Upper lobe of left lung (tissue), 6 donors: Measurements from ENCODE around the gene ARIH1. TPM values are rescaled to one million over a fixed set of nuclear protein-coding genes. Genes with fewer than 3 reads are reported as not detected.

Source experiments
- ATAC-seq, 2 donors: fragments of 200-7000 bp; cut with Tn5 transposase; one replicate each; pipeline ENCODE4 v1.9.1; 2022; ENCODE audit warnings: mild to moderate bottlenecking in 2 of 2, moderate library complexity in 2 of 2; ENCODE audit not compliant: low FRiP score in 2 of 2
- DNase-seq, 2 donors: peaks; one replicate each; pipeline ENCODE4 v3.0.0-alpha.2; 2019 to 2020
- H3K27ac ChIP-seq, 4 donors: fragments of 200-600 bp; sonication (generic); one replicate each; pipeline ENCODE4 v1.5.1; 2016 to 2019
- H3K27me3 ChIP-seq, 4 donors: fragments of 200-600 bp; sonication (generic); one replicate each; pipeline ENCODE4 v1.5.1; 2017 to 2019
- H3K36me3 ChIP-seq, 4 donors: fragments of 200-600 bp; sonication (generic); one replicate each; pipeline ENCODE4 v1.5.1; 2016 to 2019
- H3K4me1 ChIP-seq, 4 donors: fragments of 200-600 bp; sonication (generic); one replicate each; pipeline ENCODE4 v1.5.1; 2018 to 2019
- H3K4me3 ChIP-seq, 4 donors: fragments of 200-600 bp; sonication (generic); one replicate each; pipeline ENCODE4 v1.5.1; 2017 to 2019; ENCODE audit warnings: mild to moderate bottlenecking in 2 of 4, moderate library complexity in 1 of 4
- H3K9me3 ChIP-seq, 4 donors: fragments of 200-600 bp; sonication (generic); one replicate each; pipeline ENCODE4 v1.5.1; 2018 to 2019
- EP300 ChIP-seq, 4 donors: sonication (generic); formaldehyde crosslinking; IDR thresholded peaks; one replicate each; pipeline ENCODE4 v1.5.1; 2017; ENCODE audit warnings: antibody characterized with exemption in 4 of 4, control low read depth in 2 of 4
- POLR2A ChIP-seq, 4 donors: fragments of 450-650 bp; IDR thresholded peaks; one replicate each; pipeline ENCODE4 v1.5.1; 2016 to 2017; ENCODE audit warnings: antibody characterized with exemption in 4 of 4, mild to moderate bottlenecking in 2 of 4
- POLR2AphosphoS5 ChIP-seq, 2 donors: sonication (generic); formaldehyde crosslinking; IDR thresholded peaks; one replicate each; pipeline ENCODE4 v1.5.1; 2017; ENCODE audit warnings: antibody characterized with exemption in 2 of 2
- WGBS, 2 donors: methylation state at CpG; one replicate each; pipeline ENCODE4 v1.1.5; 2017 to 2018; 5-methylcytosine and 5-hydroxymethylcytosine counted together
- total RNA-seq, 6 donors: library from RNA; depleted of rRNA in 4 of 6; stranded (reverse); fragments of >200 nt in 4 of 6; gene quantifications; one replicate each; pipeline versions ENCODE4 v1.1.0 to v1.2.1, GENCODE V29; 2016 to 2021
- TF ChIP-seq, protein P1 (sequence below), 6 experiments: fragments of 450-650 bp in 4 of 6; fragments of 200-600 bp in 2 of 6; sonication (generic) in 2 of 6; IDR thresholded peaks; one replicate each; pipeline ENCODE4 v1.5.1; 2016 to 2019; ENCODE audit warnings: antibody characterized with exemption in 6 of 6
- donor health status: DM: no; HTN: no; CAD: no; lungs with moderate emphysema.
- donor health status: DM: no; HTN: yes; CAD: no; lungs with severe emphysema.

Gene ARIH1
- total RNA-seq, 6 donors from 2014 or later: 43.0 to 155 (median 85.4) TPM

DNA sequence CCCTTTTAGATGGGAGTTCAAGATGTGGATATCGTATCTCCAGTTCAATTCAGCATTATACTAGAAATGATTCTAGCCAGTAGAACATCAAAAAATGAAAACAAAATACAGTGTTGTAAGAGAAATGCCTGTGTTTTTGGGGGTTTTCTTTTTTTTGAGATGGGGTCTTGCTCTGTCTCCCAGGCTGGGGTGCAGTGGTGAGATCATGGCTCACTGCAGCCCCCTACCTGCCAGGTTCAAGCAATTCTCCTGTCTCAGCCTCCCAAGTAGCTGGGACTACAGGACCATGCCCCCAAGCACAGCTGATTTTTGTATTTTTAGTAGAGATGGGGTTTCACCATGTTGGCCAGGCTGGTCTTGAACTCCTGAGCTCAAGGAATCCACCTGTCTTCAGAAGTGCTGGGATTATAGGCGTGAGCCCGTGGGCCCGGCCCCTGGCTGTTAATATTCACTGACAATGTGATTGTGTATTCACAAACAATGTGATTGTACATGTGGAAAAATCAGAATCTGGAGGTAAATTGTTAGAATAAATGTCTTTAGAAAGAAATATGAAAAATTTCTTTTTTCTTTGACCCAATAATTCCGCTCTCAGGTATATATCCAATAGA is 59.0 kb downstream of the ARIH1 start:
- ATAC-seq (no peak), DNase-seq (no peak)
- 95 to 99% methylated on average over 5 of the region's 5 CpGs for WGBS, 2 donors
- H3K9me3 ChIP-seq: no peaks in the 10 kb centered on the region
- H3K4me1 ChIP-seq: peaks cover 0 to 6% (median 2%) of the 10 kb centered on the region in 4 donors
- TF ChIP-seq POLR2A (IDR thresholded peaks at IDR 0.05) (no peak), POLR2AphosphoS5 (IDR thresholded peaks at IDR 0.05) (no peak), EP300 (IDR thresholded peaks at IDR 0.05) (no peak)
- TF ChIP-seq, protein P1, sequence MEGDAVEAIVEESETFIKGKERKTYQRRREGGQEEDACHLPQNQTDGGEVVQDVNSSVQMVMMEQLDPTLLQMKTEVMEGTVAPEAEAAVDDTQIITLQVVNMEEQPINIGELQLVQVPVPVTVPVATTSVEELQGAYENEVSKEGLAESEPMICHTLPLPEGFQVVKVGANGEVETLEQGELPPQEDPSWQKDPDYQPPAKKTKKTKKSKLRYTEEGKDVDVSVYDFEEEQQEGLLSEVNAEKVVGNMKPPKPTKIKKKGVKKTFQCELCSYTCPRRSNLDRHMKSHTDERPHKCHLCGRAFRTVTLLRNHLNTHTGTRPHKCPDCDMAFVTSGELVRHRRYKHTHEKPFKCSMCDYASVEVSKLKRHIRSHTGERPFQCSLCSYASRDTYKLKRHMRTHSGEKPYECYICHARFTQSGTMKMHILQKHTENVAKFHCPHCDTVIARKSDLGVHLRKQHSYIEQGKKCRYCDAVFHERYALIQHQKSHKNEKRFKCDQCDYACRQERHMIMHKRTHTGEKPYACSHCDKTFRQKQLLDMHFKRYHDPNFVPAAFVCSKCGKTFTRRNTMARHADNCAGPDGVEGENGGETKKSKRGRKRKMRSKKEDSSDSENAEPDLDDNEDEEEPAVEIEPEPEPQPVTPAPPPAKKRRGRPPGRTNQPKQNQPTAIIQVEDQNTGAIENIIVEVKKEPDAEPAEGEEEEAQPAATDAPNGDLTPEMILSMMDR (IDR thresholded peaks at IDR 0.05): peak in 2 of 6 experiments; percentile 33 to 34
- no peak overlapping the region for H3K4me3 ChIP-seq
- no peaks in the 10 kb centered on the region for H3K27me3 ChIP-seq
- H3K27ac ChIP-seq: no peak overlapping the region
- no peaks in the 10 kb centered on the region for H3K36me3 ChIP-seq

DNA sequence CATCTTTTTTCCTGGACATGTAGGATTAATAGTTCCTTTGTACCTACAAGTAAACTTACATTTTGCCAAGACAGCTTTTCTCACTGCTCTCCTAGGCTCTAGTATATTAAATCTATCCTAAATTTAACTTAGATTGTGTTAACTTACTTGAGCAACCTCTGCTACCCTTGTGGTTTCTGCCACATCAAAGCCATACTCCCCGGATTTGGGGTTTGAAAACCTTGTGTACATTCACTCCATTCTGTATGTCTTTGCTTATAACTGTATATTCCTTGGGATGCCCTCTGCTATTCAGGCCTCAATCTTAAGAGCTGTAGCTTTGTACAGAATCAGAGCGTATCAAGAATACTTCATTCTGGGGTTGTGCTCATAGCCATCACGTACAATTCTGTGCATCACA is 60.4 kb downstream of the ARIH1 start:
- Histone ChIP-seq H3K9me3 (no peaks in the 10 kb centered on the region), H3K27me3 (no peaks in the 10 kb centered on the region), H3K4me1 (peaks cover 0 to 11% (median 3%) of the 10 kb centered on the region in 4 donors), H3K27ac (no peak overlapping the region), H3K36me3 (no peaks in the 10 kb centered on the region), H3K4me3 (no peak overlapping the region)
- DNase-seq: no peak
- WGBS, 2 donors: 83 to 90% methylated on average over 3 of the region's 3 CpGs
- no peak for ATAC-seq
- TF ChIP-seq POLR2AphosphoS5 (IDR thresholded peaks at IDR 0.05): no peak
- TF ChIP-seq, protein P1 (IDR thresholded peaks at IDR 0.05): no peak
- TF ChIP-seq POLR2A (IDR thresholded peaks at IDR 0.05): no peak
- no peak for TF ChIP-seq EP300 (IDR thresholded peaks at IDR 0.05)

DNA sequence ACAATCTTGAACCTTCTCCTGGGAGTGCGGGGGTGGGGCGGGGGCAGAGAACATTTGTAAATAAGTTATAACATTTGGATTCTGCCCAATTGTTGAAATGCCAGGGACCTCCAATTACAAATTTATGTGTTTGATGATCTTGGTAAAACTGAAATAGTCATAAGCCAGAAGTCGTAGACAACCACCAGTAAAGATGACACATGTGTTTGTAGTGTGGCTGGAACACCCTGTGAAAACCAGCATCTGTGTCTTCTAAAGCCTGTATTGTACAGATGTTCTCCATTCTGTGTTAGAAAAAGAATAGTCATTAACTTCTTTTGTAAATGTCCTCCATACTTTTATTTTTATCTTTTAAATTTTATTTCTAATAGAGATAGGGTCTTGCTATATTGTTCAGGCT is 61.8 kb downstream of the ARIH1 start:
- no peak for ATAC-seq
- peaks cover 0 to 7% (median 5%) of the 10 kb centered on the region in 4 donors for H3K9me3 ChIP-seq
- peaks cover 0 to 11% (median 3%) of the 10 kb centered on the region in 4 donors for H3K4me1 ChIP-seq
- no peaks in the 10 kb centered on the region for H3K36me3 ChIP-seq
- no peaks in the 10 kb centered on the region for H3K27me3 ChIP-seq
- no peak overlapping the region for H3K27ac ChIP-seq
- WGBS, 2 donors: 93% methylated on average over 3 of the region's 3 CpGs
- DNase-seq: no peak
- TF ChIP-seq POLR2A (IDR thresholded peaks at IDR 0.05) (no peak), POLR2AphosphoS5 (IDR thresholded peaks at IDR 0.05) (no peak)
- H3K4me3 ChIP-seq: no peak overlapping the region

DNA sequence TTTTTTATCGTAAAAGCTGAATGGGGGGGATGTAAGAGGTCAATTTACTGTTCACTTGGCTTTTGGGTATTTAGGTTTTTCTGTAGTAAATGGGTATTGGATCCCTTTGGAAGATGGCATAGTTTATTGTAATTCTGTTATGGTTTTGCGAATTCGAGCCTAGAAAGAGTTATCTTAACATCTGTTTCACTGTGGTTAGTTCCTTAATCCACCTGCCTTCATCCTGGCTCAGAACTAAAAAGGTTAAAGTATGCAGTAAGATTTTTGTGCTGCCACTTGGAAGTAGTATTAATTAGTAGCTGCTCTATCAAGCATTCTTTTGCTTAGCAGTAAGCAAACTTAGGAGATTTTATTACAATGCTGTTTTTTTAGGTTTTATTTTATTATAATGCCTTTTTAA is 62.4 kb downstream of the ARIH1 start:
- 92% methylated on average over 3 of the region's 3 CpGs for WGBS, 2 donors
- no peak for ATAC-seq
- no peaks in the 10 kb centered on the region for H3K36me3 ChIP-seq
- no peak for TF ChIP-seq POLR2AphosphoS5 (IDR thresholded peaks at IDR 0.05)
- TF ChIP-seq, protein P1 (IDR thresholded peaks at IDR 0.05): no peak
- no peak for TF ChIP-seq EP300 (IDR thresholded peaks at IDR 0.05)
- no peak for TF ChIP-seq POLR2A (IDR thresholded peaks at IDR 0.05)
- DNase-seq: no peak
- no peak overlapping the region for H3K4me3 ChIP-seq
- H3K4me1 ChIP-seq: peaks cover 0 to 11% (median 3%) of the 10 kb centered on the region in 4 donors
- no peaks in the 10 kb centered on the region for H3K27me3 ChIP-seq
- H3K27ac ChIP-seq: no peak overlapping the region
- peaks cover 0 to 9% (median 8%) of the 10 kb centered on the region in 4 donors for H3K9me3 ChIP-seq

DNA sequence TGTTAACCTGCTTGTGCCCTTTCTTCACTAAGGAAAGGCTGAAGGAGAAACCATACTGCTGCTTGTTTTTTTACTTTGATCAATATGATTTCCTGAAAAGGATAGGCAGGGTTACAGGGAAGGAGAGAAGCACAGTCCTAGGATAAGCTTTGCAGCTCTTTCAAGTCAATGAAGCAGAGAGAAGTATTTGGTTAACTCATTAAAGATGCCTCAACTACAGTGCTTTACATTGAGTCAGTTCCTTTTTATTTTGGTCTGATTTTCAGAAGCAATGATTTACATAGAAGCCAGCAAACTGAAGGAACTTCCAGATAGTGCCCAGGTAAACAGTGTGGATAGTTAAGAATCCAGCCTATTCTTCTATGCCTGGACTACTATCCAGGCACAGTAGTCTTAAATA is 64.8 kb downstream of the ARIH1 start:
- Histone ChIP-seq H3K27ac (no peak overlapping the region), H3K9me3 (peaks cover 0 to 9% (median 8%) of the 10 kb centered on the region in 4 donors), H3K36me3 (no peaks in the 10 kb centered on the region), H3K27me3 (no peaks in the 10 kb centered on the region), H3K4me3 (no peak overlapping the region), H3K4me1 (peaks cover 0 to 11% (median 3%) of the 10 kb centered on the region in 4 donors)
- DNase-seq (no peak), ATAC-seq (no peak)
- TF ChIP-seq, protein P1 (IDR thresholded peaks at IDR 0.05): no peak
- TF ChIP-seq POLR2AphosphoS5 (IDR thresholded peaks at IDR 0.05) (no peak), EP300 (IDR thresholded peaks at IDR 0.05) (no peak)
